ENCODE results near the gene CBARP.

GRCh38 chr19:1278713-1279660, 41.2 kb upstream of the CBARP start:
- no peak for TF ChIP-seq EZH2 (IDR thresholded peaks at IDR 0.05; ENCODE audit: low read length, missing control alignments)
- TF ChIP-seq, protein P1, sequence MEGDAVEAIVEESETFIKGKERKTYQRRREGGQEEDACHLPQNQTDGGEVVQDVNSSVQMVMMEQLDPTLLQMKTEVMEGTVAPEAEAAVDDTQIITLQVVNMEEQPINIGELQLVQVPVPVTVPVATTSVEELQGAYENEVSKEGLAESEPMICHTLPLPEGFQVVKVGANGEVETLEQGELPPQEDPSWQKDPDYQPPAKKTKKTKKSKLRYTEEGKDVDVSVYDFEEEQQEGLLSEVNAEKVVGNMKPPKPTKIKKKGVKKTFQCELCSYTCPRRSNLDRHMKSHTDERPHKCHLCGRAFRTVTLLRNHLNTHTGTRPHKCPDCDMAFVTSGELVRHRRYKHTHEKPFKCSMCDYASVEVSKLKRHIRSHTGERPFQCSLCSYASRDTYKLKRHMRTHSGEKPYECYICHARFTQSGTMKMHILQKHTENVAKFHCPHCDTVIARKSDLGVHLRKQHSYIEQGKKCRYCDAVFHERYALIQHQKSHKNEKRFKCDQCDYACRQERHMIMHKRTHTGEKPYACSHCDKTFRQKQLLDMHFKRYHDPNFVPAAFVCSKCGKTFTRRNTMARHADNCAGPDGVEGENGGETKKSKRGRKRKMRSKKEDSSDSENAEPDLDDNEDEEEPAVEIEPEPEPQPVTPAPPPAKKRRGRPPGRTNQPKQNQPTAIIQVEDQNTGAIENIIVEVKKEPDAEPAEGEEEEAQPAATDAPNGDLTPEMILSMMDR (conservative IDR thresholded peaks at IDR 0.05 in 1 of 2, IDR thresholded peaks at IDR 0.05 in 1 of 2; ENCODE audit: low read depth in 1 of 2, low read length in 2 of 2), result no peak
